MM.1S (cell line): ENCODE measurements around the gene RRH.

Source experiments
- DNase-seq: peaks from one replicate; pipeline ENCODE4 v3.0.0-alpha.2; 2015
- H2AFZ ChIP-seq: fragments of 300-600 bp; sonication (generic); 2 replicates; pipeline ENCODE4 v1.6.0; 2016; ENCODE audit warnings: antibody characterized with exemption, low read length
- H3F3A ChIP-seq: fragments of 300-600 bp; sonication (generic); 2 replicates; pipeline ENCODE4 v1.6.1; 2016; ENCODE audit warnings: mild to moderate bottlenecking, antibody characterized with exemption, low read length, moderate library complexity, mixed read lengths; ENCODE audit not compliant: insufficient read depth
- H3K27ac ChIP-seq: fragments of 300-600 bp; sonication (generic); 2 replicates; pipeline ENCODE4 v1.5.1; 2016; ENCODE audit warnings: mild to moderate bottlenecking, low read length
- H3K27me3 ChIP-seq: fragments of 300-600 bp; sonication (generic); replicated peaks from 2 replicates; pipeline ENCODE4 v1.6.0; 2016; ENCODE audit warnings: low read length; ENCODE audit not compliant: insufficient read depth
- H3K36me3 ChIP-seq: fragments of 300-600 bp; sonication (generic); replicated peaks from 2 replicates; pipeline ENCODE4 v1.6.1; 2016; ENCODE audit warnings: mild to moderate bottlenecking, low read length, mixed read lengths; ENCODE audit not compliant: insufficient read depth
- H3K4me1 ChIP-seq: fragments of 300-600 bp; sonication (generic); 2 replicates; pipeline ENCODE4 v1.6.1; 2016; ENCODE audit warnings: low read length, mixed read lengths
- H3K4me2 ChIP-seq: fragments of 300-600 bp; sonication (generic); 2 replicates; pipeline ENCODE4 v1.6.0; 2016; ENCODE audit warnings: low read depth, low read length
- H3K4me3 ChIP-seq: fragments of 300-600 bp; sonication (generic); 2 replicates; pipeline ENCODE4 v1.5.1; 2016; ENCODE audit warnings: low read length, mixed read lengths
- H3K79me2 ChIP-seq: fragments of 300-600 bp; sonication (generic); 2 replicates; pipeline ENCODE4 v1.6.1; 2016; ENCODE audit warnings: mixed run types, low read length, mixed read lengths
- H3K9ac ChIP-seq: fragments of 300-600 bp; sonication (generic); 2 replicates; pipeline ENCODE4 v1.6.1; 2016; ENCODE audit warnings: low read length, mixed read lengths
- H3K9me2 ChIP-seq: fragments of 300-600 bp; sonication (generic); replicated peaks from 2 replicates; pipeline ENCODE4 v1.6.1; 2016; ENCODE audit warnings: mild to moderate bottlenecking, low read length, mixed read lengths; ENCODE audit not compliant: insufficient read depth
- H3K9me3 ChIP-seq: fragments of 300-600 bp; sonication (generic); replicated peaks from 2 replicates; pipeline ENCODE4 v1.6.1; 2016; ENCODE audit warnings: mild to moderate bottlenecking, low read length, mixed read lengths; ENCODE audit not compliant: insufficient read depth
- H4K20me1 ChIP-seq: fragments of 300-600 bp; sonication (generic); 2 replicates; pipeline ENCODE4 v1.6.1; 2016; ENCODE audit warnings: mild to moderate bottlenecking, low read length, moderate library complexity, mixed read lengths; ENCODE audit not compliant: insufficient read depth
- EZH2 ChIP-seq: fragments of 300-600 bp; sonication (generic); optimal IDR thresholded peaks from 2 replicates; pipeline ENCODE3; 2017; ENCODE audit warnings: low read depth, mild to moderate bottlenecking, antibody characterized with exemption, low read length, mixed read lengths
- EZH2phosphoT487 ChIP-seq: fragments of 300-600 bp; sonication (generic); IDR thresholded peaks from 2 replicates; pipeline ENCODE4 v1.6.1; 2018; ENCODE audit warnings: antibody characterized with exemption, low read length
- TF ChIP-seq, protein P1 (sequence below): fragments of 300-600 bp; sonication (generic); IDR thresholded peaks from 2 replicates; pipeline ENCODE4 v1.5.1; 2016; ENCODE audit warnings: antibody characterized with exemption, low read length, mixed read lengths

The RRH gene

DNA sequence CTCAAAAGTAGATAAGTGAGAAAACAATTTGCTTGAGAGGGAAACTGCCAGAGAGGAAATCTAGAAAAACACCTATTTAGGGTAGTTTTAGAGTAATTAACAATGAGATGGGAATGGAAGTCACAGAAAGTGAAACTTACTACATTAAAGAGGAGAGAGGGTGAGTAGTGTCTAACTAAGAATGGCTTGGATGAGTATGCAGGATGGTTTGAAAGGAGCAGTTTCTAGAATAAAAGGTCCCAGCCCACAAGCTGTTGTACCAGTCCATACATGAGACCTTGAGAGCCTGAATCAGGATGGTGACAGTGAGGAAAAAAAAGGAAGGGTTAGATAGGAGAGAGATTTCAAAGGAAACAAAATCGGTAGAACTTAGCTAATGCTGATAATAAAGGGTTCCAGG lies 10.9 kb upstream of the RRH start:
- 0 out of 2 replicates have a peak, but pooled peaks cover 8% of the 10 kb centered on the region for H3K4me1 ChIP-seq
- no peak overlapping the region for H2AFZ ChIP-seq
- H3K9me2 ChIP-seq = no peaks in the 10 kb centered on the region
- peak overlapping the region; percentile 62; the same call in 1 of the 2 replicates for H3K4me2 ChIP-seq
- TF ChIP-seq EZH2phosphoT487 (no peak), EZH2 (no peak)
- TF ChIP-seq, protein P1, sequence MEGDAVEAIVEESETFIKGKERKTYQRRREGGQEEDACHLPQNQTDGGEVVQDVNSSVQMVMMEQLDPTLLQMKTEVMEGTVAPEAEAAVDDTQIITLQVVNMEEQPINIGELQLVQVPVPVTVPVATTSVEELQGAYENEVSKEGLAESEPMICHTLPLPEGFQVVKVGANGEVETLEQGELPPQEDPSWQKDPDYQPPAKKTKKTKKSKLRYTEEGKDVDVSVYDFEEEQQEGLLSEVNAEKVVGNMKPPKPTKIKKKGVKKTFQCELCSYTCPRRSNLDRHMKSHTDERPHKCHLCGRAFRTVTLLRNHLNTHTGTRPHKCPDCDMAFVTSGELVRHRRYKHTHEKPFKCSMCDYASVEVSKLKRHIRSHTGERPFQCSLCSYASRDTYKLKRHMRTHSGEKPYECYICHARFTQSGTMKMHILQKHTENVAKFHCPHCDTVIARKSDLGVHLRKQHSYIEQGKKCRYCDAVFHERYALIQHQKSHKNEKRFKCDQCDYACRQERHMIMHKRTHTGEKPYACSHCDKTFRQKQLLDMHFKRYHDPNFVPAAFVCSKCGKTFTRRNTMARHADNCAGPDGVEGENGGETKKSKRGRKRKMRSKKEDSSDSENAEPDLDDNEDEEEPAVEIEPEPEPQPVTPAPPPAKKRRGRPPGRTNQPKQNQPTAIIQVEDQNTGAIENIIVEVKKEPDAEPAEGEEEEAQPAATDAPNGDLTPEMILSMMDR = no peak
- H4K20me1 ChIP-seq = no peaks in the 10 kb centered on the region
- H3K79me2 ChIP-seq = peaks cover 40% of the 10 kb centered on the region
- no peak overlapping the region for H3K27ac ChIP-seq
- H3K9ac ChIP-seq = no peak overlapping the region
- peaks cover 4% of the 10 kb centered on the region; the same call in 1 of the 2 replicates for H3F3A ChIP-seq
- peaks cover 5% of the 10 kb centered on the region; the same call in 1 of the 2 replicates for H3K36me3 ChIP-seq
- H3K9me3 ChIP-seq = no peaks in the 10 kb centered on the region
- DNase-seq = no peak
- H3K4me3 ChIP-seq = no peak overlapping the region; the same call in 1 of the 2 replicates
- no peaks in the 10 kb centered on the region for H3K27me3 ChIP-seq

DNA sequence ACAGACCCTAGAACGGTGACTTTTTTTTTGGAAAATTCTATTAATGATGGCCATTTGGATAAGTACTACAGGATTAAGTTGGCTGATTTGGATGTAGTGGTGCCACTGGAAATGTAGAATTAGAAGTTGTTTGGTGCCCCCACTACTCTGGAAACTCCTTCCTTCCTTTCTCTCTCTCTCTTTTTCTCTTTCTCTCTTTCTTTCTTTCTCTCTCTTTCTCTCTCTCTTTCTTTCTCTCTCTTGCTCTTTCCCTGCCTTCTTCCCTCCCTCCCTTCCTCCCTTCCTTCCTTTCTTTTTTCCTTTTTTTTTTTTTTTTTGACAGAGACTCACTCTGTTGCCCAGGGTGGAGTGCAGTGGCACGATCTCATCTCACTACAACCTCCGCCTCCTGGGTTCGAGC lies 9.5 kb upstream of the RRH start:
- Histone ChIP-seq H3K9ac (no peak overlapping the region), H3K36me3 (peaks cover 5% of the 10 kb centered on the region; the same call in 1 of the 2 replicates), H3K4me3 (no peak overlapping the region), H3K79me2 (peaks cover 40% of the 10 kb centered on the region), H3K9me3 (no peaks in the 10 kb centered on the region), H3K4me1 (0 out of 2 replicates have a peak, but pooled peaks cover 8% of the 10 kb centered on the region), H3F3A (peaks cover 4% of the 10 kb centered on the region; the same call in 1 of the 2 replicates), H3K27me3 (no peaks in the 10 kb centered on the region), H3K27ac (no peak overlapping the region), H3K4me2 (no peak overlapping the region), H2AFZ (no peak overlapping the region), H4K20me1 (no peaks in the 10 kb centered on the region), H3K9me2 (no peaks in the 10 kb centered on the region)
- no peak for DNase-seq
- TF ChIP-seq, protein P1 = no peak
- TF ChIP-seq EZH2 = no peak
- no peak for TF ChIP-seq EZH2phosphoT487

DNA sequence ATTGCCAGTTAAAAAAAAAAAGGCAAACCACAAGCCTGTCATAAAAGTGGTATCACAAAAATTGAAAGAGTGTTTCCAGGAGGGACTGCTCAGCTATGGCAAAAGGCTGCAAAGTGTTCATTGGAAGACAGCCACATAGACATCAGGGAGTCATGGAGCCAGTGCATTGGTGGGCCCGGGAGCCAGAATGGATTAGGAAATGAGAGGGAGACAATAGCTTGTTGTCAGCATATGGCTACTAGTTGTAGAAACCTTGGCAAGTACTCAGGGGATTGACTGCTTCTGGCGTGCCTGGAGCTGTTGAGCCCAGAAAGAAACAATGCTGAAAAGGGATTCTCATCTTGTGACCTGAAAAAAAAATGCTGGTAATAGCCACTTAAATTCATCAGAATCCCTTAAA lies 7.2 kb upstream of the RRH start:
- Histone ChIP-seq H3K4me1 (0 out of 2 replicates have a peak, but pooled peaks cover 8% of the 10 kb centered on the region), H3F3A (no peaks in the 10 kb centered on the region; the same call in 1 of the 2 replicates), H3K79me2 (peaks cover 39% of the 10 kb centered on the region), H3K36me3 (peaks cover 8% of the 10 kb centered on the region; the same call in 1 of the 2 replicates), H2AFZ (no peak overlapping the region), H3K4me3 (no peak overlapping the region), H3K4me2 (no peak overlapping the region), H3K27me3 (no peaks in the 10 kb centered on the region), H3K9me3 (no peaks in the 10 kb centered on the region), H3K27ac (no peak overlapping the region), H3K9ac (no peak overlapping the region), H4K20me1 (no peaks in the 10 kb centered on the region), H3K9me2 (no peaks in the 10 kb centered on the region)
- DNase-seq = no peak
- no peak for TF ChIP-seq EZH2
- no peak for TF ChIP-seq EZH2phosphoT487
- TF ChIP-seq, protein P1 = no peak
